GM12873 (cell line): ENCODE measurements around the gene STIM2.

Source experiments
- TF ChIP-seq, protein P1 (sequence below): IDR thresholded peaks from 2 replicates; pipeline ENCODE4 v1.5.1; 2012; ENCODE audit warnings: low read depth, mild to moderate bottlenecking, moderate library complexity, low read length, control low read depth; ENCODE audit not compliant: insufficient read depth; ENCODE audit errors: missing control alignments

STIM2 gene

DNA sequence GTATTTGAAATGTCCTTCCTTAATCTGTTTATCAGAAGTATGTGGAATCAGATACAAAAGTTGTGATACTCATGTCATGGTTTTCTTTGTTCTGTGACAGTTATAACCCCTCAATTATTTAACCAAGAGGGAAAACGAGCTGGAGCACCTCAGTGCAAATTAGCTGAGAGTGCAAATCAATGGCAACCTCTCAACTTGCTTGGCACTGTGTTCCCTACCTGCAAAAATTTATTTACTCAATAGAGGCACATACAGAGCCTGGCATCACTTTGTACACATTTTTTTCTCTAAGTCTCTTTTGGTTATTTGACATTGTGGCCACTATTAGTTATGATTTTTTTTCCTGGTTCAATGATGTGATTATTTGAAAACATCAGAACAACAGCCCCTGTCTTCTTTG, 186.2 kb downstream of the STIM2 start:
- TF ChIP-seq, protein P1, sequence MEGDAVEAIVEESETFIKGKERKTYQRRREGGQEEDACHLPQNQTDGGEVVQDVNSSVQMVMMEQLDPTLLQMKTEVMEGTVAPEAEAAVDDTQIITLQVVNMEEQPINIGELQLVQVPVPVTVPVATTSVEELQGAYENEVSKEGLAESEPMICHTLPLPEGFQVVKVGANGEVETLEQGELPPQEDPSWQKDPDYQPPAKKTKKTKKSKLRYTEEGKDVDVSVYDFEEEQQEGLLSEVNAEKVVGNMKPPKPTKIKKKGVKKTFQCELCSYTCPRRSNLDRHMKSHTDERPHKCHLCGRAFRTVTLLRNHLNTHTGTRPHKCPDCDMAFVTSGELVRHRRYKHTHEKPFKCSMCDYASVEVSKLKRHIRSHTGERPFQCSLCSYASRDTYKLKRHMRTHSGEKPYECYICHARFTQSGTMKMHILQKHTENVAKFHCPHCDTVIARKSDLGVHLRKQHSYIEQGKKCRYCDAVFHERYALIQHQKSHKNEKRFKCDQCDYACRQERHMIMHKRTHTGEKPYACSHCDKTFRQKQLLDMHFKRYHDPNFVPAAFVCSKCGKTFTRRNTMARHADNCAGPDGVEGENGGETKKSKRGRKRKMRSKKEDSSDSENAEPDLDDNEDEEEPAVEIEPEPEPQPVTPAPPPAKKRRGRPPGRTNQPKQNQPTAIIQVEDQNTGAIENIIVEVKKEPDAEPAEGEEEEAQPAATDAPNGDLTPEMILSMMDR, result no peak

DNA sequence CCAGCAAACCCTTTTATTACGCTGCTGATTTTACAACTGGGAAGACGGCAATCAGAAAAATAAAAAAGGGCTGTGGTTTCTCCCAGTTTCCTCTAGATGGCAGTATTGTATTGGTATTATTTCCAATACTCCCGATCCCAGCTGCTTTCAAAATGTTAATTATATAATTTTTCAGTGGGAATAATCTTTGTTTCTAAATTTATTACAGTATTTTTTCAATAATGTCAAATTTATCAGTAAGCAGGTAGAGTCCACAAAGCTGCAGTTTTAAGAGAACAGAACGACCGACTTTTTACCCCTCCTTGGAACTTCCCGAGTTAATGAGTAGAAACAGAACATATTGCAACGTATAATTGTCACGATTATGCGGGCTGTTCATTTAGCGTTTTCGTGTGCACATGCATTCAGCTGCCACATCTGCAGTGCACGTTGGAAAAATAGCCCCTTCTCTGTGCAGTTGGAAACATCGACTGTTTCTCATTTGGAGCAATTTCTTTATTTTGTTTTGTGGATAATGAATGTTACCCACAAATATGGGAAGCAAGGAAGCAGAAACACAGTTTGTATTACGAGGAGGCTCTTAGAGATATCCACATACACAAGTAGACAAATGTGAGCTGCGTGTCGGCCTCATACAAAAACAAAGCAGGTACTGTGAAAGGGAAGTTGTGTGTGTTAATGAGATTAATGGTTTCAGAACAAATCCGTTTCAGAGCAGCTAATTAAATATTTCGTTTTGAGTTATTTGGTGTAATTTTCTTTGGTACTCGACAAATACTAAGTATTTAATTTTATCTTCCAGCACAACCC, 188.0 kb downstream of the STIM2 start:
- TF ChIP-seq, protein P1, result peak; percentile 56

DNA sequence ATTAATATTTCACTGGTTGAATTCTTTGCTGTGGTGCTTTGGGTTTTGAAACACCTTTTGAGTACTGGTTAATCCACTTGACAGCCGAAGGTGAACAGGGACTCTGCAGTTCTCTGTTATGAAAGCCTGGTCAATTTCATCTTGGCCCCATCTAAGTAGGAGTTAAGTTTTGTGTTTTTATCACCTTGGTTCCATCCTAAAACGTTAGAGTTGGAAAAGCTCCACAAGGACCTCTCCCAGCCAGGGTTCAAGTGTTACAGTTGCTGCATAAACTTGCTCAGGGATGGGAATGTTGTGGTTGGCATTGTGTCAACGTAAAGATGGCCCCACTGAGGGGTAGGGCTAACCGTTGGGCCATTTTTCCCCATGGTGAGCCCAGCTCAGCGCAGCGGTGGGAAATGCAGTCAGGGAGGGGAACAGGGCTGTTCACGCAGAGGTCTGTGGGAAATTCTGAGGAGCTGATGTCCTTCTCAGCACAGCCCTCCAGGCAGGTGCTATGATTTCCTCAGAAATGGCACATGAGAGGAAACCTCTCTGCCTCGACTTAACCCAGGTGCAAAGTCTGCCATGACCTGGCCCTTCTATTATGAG, 188.7 kb downstream of the STIM2 start:
- TF ChIP-seq, protein P1, result no peak

DNA sequence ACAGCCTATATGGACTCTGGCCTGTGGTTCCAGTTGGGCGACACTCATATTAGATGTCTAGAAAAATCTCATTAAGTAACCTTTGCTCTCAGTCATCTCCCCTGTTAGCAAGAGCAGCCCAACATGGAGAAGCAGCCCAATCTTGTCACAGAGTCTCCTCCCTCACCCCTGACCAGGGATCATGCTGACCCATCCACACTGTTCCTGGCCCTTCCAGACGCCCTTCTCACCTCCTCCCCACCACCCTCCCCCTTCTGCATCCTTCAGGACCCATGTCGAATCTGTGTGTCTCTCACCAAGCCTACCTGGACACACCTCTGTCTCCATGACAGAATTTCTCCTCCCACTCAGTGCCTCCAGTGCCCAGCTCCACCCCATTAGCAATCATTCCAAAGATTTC, 190.1 kb downstream of the STIM2 start:
- TF ChIP-seq, protein P1, result no peak

DNA sequence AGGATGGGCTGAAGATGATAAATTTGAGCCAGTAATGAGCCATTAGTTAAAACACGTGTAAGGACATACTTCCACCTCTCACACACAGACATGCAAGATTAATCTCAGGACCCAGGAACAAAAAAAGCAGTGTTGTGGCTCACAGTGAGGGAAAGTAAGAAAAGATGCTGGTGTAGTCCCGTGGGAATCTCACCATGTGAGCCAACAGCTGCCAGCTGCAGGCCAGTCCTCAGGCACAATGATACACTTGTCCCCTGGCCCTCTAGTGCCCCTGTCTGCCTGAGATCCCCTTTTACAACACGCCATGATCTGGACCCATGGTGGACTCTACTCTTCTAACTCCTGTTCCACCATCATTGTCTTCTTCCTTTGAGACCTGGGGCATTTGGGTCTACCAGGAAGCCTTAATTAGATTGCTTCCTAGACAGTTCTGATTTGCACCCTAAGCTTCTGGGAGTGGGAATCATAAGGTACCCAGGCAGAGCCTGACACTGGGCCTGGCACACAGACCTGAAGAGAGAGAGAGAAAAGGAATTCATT, 194.7 kb downstream of the STIM2 start:
- TF ChIP-seq, protein P1, result no peak

DNA sequence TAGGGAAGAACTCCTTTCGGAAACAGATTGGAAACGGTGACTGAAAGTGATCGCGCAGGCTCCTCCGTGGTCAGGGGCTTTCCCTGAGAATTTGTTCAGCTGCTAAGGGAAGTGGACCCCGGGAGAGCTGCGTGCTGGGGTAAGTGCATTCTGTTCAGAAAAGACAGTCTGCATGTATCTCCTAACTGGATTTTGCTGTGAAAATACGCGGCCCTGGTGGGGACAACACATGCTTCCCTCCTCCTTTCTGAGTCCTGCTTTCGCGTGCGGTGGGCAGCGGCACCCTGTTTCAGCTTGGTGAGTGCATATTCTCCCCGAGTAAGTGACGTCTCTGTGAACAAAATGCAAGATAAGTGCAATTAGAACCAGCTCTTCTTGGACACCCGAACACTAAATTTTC, 195.6 kb downstream of the STIM2 start:
- TF ChIP-seq, protein P1, result no peak

DNA sequence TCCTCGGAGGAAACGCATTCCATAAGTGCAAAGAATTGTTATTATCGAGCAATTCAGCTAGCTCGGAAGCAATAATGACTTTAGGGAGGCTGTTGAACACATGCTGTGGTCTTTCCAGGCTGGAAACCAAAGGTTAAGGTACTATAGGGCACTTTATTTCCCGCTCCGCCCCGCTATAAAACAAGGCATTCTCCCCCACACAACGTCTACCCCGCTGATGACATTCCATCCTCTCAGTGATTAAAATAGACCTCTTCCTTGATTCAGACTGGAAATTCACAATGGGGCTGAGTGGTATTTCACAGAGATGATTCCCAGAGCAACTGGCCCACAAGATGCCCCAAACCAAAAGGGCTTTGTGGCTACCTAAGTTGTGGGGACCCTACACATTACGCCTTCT, 196.4 kb downstream of the STIM2 start:
- TF ChIP-seq, protein P1, result no peak
